ENCODE measurements around the gene EFCAB12.

EFCAB12 gene

GRCh38 chr3:129445471-129445870 lies 17.0 kb upstream of the EFCAB12 start:
- H3K36me3 ChIP-seq (ENCODE audit: control insufficient read depth, insufficient read depth, low read length) = no peaks in the 10 kb centered on the region

GRCh38 chr3:129442947-129443346 lies 14.5 kb upstream of the EFCAB12 start:
- no peak overlapping the region for H3K4me3 ChIP-seq (replicated peaks; ENCODE audit: low read depth, low read length)
- no peaks in the 10 kb centered on the region for H3K36me3 ChIP-seq (ENCODE audit: control insufficient read depth, insufficient read depth, low read length)
- H3K27me3 ChIP-seq (replicated peaks; ENCODE audit: control insufficient read depth, insufficient read depth, low read length) = no peaks in the 10 kb centered on the region
- DNase-seq (ENCODE audit: extremely low read depth, insufficient read length) = no peak
- TF ChIP-seq CTCF (IDR thresholded peaks at IDR 0.05; ENCODE audit: insufficient read depth, low read length, poor library complexity, severe bottlenecking) = no peak

More at GRCh38 chr3:129445471-129445870, 17.0 kb upstream of the EFCAB12 start:
- Histone ChIP-seq H3K27me3 (replicated peaks; ENCODE audit: control insufficient read depth, insufficient read depth, low read length) (no peaks in the 10 kb centered on the region), H3K4me3 (replicated peaks; ENCODE audit: low read depth, low read length) (no peak overlapping the region)
- no peak for TF ChIP-seq CTCF (IDR thresholded peaks at IDR 0.05; ENCODE audit: insufficient read depth, low read length, poor library complexity, severe bottlenecking)
- no peak for DNase-seq (ENCODE audit: extremely low read depth, insufficient read length)

GRCh38 chr3:129442486-129442885 lies 14.1 kb upstream of the EFCAB12 start:
- TF ChIP-seq CTCF (IDR thresholded peaks at IDR 0.05; ENCODE audit: insufficient read depth, low read length, poor library complexity, severe bottlenecking) = no peak
- Histone ChIP-seq H3K36me3 (ENCODE audit: control insufficient read depth, insufficient read depth, low read length) (no peaks in the 10 kb centered on the region), H3K27me3 (replicated peaks; ENCODE audit: control insufficient read depth, insufficient read depth, low read length) (no peaks in the 10 kb centered on the region), H3K4me3 (replicated peaks; ENCODE audit: low read depth, low read length) (no peak overlapping the region)
- no peak for DNase-seq (ENCODE audit: extremely low read depth, insufficient read length)

- no peak for DNase-seq (ENCODE audit: extremely low read depth, insufficient read length)
- no peaks in the 10 kb centered on the region for H3K27me3 ChIP-seq (replicated peaks; ENCODE audit: control insufficient read depth, insufficient read depth, low read length)
- H3K36me3 ChIP-seq (ENCODE audit: control insufficient read depth, insufficient read depth, low read length) = no peaks in the 10 kb centered on the region
- TF ChIP-seq CTCF (IDR thresholded peaks at IDR 0.05; ENCODE audit: insufficient read depth, low read length, poor library complexity, severe bottlenecking) = no peak
- H3K4me3 ChIP-seq (replicated peaks; ENCODE audit: low read depth, low read length) = no peak overlapping the region
Measured at GRCh38 chr3:129441782-129442181, 13.3 kb upstream of the EFCAB12 start.

GRCh38 chr3:129441215-129441614 lies 12.8 kb upstream of the EFCAB12 start:
- Histone ChIP-seq H3K4me3 (replicated peaks; ENCODE audit: low read depth, low read length) (peak overlapping the region; percentile 98), H3K36me3 (ENCODE audit: control insufficient read depth, insufficient read depth, low read length) (no peaks in the 10 kb centered on the region), H3K27me3 (replicated peaks; ENCODE audit: control insufficient read depth, insufficient read depth, low read length) (no peaks in the 10 kb centered on the region)
- TF ChIP-seq CTCF (IDR thresholded peaks at IDR 0.05; ENCODE audit: insufficient read depth, low read length, poor library complexity, severe bottlenecking) = no peak
- DNase-seq (ENCODE audit: extremely low read depth, insufficient read length) = no peak

- no peak for TF ChIP-seq CTCF (IDR thresholded peaks at IDR 0.05; ENCODE audit: insufficient read depth, low read length, poor library complexity, severe bottlenecking)
- H3K36me3 ChIP-seq (ENCODE audit: control insufficient read depth, insufficient read depth, low read length) = no peaks in the 10 kb centered on the region
- DNase-seq (ENCODE audit: extremely low read depth, insufficient read length) = no peak
- peak overlapping the region; percentile 98 for H3K4me3 ChIP-seq (replicated peaks; ENCODE audit: low read depth, low read length)
- no peaks in the 10 kb centered on the region for H3K27me3 ChIP-seq (replicated peaks; ENCODE audit: control insufficient read depth, insufficient read depth, low read length)
Measured at GRCh38 chr3:129440618-129441190, 12.3 kb upstream of the EFCAB12 start.
